GM19452 (cell line): Measurements from ENCODE around the gene SLC29A3.
"Not testable (repeated sequence)": the region's sequence is repeated elsewhere in the genome, so short reads cannot be mapped to it uniquely, and the experiment has no call there.

Source experiments
- ATAC-seq: cut with Tn5 transposase; IDR thresholded peaks from one replicate; pipeline ENCODE4 v1.9.1; 2021; ENCODE audit not compliant: unreplicated experiment

SLC29A3 gene

GRCh38 chr10:71283876-71284275 is 35.2 kb upstream of the SLC29A3 start:
- no peak for ATAC-seq

GRCh38 chr10:71284544-71285179 is 34.4 kb upstream of the SLC29A3 start:
- no peak for ATAC-seq

- ATAC-seq: no peak
Measured at GRCh38 chr10:71285180-71285545, 33.9 kb upstream of the SLC29A3 start.

- ATAC-seq: no peak
Measured at GRCh38 chr10:71285986-71286385, 33.1 kb upstream of the SLC29A3 start.

DNA sequence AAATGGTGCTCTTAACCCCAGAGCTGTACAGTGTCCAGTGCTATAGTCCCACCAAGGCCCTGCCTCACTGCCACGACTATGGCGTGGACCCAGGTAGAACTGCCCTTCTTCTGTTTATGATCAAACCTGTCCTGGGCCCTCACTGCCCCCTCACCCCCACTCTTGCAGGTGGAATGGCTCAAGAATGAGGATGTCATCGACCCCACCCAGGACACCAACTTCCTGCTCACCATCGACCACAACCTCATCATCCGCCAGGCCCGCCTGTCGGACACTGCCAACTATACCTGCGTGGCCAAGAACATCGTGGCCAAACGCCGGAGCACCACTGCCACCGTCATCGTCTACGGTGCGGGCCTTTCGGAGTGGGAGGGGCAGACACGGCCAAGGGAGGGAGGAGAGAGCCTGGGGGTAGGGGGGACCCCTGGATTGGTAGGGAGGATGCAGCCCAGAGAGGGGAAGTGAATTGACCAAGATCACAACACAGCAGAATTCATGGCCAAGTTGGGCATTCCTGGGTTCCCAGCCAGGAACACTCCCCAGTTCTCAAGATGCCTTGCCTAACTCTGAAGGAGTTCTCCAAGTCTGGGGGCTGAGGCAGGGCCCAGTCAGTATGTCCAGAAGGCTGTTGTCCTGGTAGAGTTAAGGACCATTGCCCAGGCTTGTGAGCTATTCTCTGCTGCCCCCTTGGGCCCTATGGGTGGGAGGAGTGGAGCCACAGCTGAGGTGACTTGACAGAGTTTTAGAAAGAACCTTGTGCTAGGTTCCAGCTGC is 32.4 kb upstream of the SLC29A3 start:
- ATAC-seq: no peak

GRCh38 chr10:71287456-71287855 is 31.6 kb upstream of the SLC29A3 start:
- ATAC-seq: no peak

DNA sequence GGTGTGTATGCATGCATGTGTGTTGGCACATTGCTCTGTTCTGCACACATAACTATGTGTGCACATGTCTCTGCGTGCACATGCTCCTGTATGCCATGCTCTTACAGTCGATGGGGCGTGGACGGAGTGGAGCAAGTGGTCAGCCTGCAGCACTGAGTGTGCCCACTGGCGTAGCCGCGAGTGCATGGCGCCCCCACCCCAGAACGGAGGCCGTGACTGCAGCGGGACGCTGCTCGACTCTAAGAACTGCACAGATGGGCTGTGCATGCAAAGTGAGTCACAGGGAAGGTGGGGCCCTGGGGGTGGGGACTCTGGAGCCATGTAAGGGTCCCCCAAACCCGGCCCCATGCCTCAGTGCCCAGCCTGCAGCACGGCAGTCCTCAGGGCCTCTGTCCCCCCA is 30.6 kb upstream of the SLC29A3 start:
- no peak for ATAC-seq

DNA sequence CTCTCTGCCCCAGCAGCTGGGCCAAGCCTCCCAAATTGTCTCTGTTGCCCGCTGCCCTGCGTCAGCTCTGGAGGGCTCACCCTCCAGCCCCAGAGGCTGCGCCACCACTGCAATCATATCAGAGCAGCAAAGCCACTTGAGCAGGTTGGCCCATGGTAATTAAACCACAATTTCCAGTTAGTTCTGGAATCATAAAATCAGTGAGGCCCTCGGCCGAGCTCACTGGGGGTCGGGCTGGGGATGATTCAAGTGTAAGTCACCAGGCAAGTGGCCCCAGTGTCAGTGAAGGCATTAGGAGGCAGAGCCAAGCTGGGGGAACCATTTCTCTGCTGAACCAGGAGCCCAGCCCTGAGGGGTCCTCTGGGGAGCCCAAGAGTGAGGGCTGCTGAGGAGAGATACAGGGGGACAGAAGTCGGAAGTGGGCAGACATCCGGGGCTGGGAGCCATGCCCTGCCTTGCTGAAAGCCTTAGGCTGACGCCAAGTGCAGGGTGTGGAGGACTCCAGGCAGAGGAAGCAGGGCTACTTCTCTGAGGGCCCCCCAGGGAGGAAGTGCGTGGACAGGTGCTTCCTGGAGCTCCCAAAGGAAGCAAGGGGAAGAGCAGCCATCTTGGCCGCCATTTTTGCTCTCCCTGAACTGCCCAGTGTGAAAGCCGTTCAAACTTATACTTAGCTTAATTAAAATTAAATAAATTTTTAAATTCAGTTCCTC is 29.5 kb upstream of the SLC29A3 start:
- ATAC-seq: no peak

DNA sequence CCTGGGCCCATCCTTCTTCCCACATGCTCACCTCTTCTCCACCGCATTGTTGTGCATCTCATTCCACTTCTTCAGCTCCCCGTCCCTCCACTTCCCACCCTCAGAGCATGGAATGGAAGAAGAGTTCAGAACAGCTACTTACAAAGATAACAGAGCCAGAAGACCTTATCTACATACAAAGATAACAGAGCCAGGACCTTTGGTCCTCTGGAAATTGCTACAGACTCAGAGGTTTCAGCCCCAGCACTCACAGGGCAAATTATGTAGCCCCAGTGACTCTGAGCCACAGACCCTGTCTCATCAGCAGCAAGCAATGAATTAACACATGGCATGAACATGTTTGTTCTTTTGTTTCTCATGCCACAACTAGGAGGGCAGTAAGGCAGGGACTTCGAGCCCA is 28.7 kb upstream of the SLC29A3 start:
- ATAC-seq: no peak

DNA sequence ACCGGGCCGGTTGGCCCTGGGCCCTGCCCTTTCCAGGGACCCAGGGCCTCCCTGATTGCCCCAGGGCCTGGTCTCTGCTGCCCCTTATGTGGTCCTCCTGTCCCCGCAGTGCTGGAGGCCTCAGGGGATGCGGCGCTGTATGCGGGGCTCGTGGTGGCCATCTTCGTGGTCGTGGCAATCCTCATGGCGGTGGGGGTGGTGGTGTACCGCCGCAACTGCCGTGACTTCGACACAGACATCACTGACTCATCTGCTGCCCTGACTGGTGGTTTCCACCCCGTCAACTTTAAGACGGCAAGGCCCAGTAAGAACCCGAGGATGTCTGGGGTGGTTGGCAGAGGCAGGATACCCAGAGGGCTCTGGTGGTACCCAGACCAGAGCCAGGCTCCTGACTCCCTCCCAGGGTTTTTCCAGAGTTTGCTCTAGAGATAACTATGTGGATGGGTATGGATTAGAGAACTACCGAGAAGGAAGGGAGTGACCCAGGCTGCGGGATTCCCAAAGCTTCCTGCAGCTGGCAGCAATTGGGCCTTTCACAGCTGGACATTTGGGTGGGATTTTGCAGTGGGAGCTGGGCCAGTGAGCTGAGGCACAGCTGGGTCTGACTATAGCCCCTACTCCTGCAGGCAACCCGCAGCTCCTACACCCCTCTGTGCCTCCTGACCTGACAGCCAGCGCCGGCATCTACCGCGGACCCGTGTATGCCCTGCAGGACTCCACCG is 28.1 kb upstream of the SLC29A3 start:
- no peak for ATAC-seq

DNA sequence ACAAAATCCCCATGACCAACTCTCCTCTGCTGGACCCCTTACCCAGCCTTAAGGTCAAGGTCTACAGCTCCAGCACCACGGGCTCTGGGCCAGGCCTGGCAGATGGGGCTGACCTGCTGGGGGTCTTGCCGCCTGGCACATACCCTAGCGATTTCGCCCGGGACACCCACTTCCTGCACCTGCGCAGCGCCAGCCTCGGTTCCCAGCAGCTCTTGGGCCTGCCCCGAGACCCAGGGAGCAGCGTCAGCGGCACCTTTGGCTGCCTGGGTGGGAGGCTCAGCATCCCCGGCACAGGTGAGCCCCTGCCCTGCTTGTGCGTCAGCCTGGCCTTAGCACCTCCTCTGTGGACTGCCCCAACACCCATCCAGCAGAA is 27.5 kb upstream of the SLC29A3 start:
- no peak for ATAC-seq

GRCh38 chr10:71292624-71293445 is 26.2 kb upstream of the SLC29A3 start:
- no peak for ATAC-seq

DNA sequence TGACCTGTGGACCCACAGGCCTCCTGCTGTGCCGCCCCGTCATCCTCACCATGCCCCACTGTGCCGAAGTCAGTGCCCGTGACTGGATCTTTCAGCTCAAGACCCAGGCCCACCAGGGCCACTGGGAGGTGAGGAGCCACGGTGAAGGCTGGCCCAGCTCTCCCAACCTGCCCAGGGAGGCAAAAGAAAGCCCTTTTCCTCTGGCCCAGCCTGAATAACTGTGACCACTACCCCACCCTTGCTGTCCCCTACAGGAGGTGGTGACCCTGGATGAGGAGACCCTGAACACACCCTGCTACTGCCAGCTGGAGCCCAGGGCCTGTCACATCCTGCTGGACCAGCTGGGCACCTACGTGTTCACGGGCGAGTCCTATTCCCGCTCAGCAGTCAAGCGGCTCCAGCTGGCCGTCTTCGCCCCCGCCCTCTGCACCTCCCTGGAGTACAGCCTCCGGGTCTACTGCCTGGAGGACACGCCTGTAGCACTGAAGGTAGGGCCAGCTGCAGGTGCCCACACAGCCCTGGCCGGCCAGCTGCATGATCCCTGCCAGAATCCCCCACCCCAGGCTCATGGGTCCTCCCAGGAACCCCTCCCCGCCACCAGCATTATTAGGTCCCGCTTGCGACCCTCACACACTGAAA is 25.5 kb upstream of the SLC29A3 start:
- no peak for ATAC-seq

- ATAC-seq: no peak
Measured at GRCh38 chr10:71294091-71294561, 24.9 kb upstream of the SLC29A3 start.

DNA sequence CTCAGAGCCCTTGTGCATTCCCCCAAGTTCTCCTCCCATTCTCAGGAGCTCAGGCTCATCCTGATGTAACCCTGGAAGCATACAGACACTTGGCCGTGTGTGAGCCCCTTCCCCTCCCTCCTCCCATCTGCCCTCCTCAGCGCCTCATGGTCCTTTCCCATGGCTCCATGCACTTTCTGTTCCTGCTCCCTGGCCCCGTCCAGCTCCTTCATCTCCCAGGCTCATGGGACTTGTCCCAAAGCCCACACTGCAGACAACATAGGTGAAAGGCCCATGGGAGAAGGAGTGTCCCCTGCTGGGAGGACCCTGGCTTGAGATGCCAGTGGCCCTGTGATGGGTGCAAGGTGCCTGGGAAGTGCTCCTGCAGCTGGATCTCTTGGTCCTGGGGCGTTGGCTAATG is 24.2 kb upstream of the SLC29A3 start:
- ATAC-seq: no peak

DNA sequence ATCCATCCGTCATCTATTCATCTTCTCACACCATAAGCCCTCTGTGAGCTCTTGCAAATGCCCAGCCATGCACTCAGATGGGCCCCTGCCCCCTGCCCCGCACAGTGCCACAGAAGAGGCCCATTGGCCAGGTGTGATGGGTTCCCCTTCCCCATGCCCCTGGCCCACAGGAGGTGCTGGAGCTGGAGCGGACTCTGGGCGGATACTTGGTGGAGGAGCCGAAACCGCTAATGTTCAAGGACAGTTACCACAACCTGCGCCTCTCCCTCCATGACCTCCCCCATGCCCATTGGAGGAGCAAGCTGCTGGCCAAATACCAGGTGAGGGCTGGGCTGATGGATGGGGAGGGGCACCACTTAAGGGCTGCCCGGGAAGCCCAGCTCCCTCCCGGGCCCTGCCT is 23.4 kb upstream of the SLC29A3 start:
- ATAC-seq: no peak

- ATAC-seq: no peak
Measured at GRCh38 chr10:71296086-71296485, 23.0 kb upstream of the SLC29A3 start.

- not testable (repeated sequence) for ATAC-seq
Measured at GRCh38 chr10:71296811-71297210, 22.2 kb upstream of the SLC29A3 start.

DNA sequence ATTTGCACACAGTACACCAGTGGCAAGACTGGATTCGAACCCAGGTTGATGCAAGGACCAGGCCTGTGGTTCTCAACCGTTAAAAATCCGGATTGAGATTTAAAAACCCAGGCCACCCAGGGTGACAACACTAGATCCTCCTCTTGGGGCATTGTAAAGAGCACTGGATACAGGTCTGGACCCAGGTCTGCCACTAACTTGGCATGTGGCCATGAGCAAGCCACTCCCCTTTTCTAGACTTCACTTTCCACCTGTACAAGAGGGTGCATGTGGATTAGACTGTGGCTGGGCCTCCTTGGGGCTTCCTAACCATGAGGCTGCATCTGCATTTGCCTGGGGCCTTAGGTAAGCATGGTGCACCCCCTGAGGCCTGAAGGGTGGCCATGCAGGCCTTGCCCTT is 21.7 kb upstream of the SLC29A3 start:
- ATAC-seq: no peak
